Measurements from ENCODE around the gene UGT1A10.
"Not testable (repeated sequence)": the region's sequence is repeated elsewhere in the genome, so short reads cannot be mapped to it uniquely, and the experiment has no call there.

UGT1A10 gene

DNA sequence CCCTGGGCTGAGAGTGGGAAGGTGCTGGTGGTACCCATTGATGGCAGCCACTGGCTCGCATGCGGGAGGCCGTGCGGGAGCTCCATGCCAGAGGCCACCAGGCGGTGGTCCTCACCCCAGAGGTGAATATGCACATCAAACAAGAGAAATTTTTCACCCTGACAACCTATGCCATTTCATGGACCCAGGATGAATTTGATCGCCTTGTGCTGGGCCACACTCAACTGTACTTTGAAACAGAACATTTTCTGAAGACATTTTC is 111.0 kb downstream of the UGT1A10 start:
- FAIRE-seq, result no peak

DNA sequence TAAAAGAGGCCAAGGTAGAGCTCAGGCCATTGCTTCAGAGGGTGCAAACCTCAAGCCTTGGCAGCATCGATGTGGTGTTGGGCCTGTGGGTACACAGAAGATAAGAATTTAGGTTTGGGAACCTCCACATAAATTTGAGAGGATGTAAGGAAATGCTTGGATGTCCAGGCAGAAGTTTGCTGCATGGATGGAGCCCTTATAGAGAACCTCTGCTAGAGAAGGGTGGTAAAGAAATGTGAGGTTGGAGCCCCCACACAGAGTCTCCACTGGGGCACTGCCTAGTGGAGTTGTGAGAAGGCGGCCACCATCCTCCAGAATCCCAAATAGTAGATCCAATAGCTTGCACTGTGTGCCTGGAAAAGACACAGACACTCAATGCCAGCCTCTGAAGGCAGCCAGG is 114.4 kb downstream of the UGT1A10 start:
- DNase-seq (ENCODE audit: insufficient read length, low spot score); FAIRE-seq: not testable (repeated sequence)

More for the DNA sequence above, 111.0 kb downstream of the UGT1A10 start:
- TF ChIP-seq POLR2AphosphoS5 (IDR thresholded peaks at IDR 0.05; ENCODE audit: low read depth, low read length) (no peak), POLR2A (IDR thresholded peaks at IDR 0.05; ENCODE audit: low read depth, low read length) (no peak), SPI1 (IDR thresholded peaks at IDR 0.05; ENCODE audit: low read depth, low read length) (no peak), PAX5 (IDR thresholded peaks at IDR 0.05; ENCODE audit: insufficient read depth, low read length, severe bottlenecking) (no peak), TAF1 (IDR thresholded peaks at IDR 0.05; ENCODE audit: low read depth, low read length) (no peak), POU2F2 (IDR thresholded peaks at IDR 0.05; ENCODE audit: low read depth, low read length) (no peak)
- no peak for DNase-seq (ENCODE audit: insufficient read length, low spot score)

DNA sequence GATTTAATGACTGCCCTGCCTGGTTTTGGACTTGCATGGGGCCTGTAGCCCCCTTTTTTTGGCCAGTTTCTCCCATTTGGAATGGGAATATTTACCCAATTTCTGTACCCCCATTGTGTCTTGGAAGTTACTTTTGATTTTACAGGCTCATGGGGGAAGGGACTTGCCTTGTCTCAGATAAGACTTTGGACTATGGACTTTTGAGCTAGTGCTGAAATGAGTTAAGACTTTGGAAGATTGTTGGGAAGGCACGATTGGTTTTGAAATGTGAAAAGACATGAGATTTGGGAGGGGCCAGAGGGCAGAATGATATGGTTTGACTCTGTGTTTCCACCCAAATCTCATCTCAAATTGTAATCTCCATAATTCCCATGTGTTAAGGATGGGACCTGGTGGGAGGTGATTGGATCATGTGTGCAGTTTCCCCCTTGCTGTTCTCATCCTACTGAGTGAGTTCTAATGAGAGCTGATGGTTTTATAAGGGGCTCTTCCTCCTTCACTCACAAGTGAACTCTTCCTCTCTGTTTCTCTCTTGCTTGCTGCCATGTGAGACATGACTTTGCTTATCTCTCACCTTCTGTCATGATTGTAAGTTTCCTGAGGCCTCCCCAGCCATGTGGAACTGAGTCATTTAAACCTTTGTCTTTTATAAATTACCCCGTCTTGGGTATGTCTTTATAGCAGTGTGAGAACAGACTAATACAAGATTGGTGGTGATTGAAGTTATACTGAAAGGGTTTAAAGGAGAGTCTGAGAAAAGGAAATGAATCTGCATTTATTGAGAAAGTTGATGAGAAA is 115.2 kb downstream of the UGT1A10 start:
- FAIRE-seq, result not testable (repeated sequence)

DNA sequence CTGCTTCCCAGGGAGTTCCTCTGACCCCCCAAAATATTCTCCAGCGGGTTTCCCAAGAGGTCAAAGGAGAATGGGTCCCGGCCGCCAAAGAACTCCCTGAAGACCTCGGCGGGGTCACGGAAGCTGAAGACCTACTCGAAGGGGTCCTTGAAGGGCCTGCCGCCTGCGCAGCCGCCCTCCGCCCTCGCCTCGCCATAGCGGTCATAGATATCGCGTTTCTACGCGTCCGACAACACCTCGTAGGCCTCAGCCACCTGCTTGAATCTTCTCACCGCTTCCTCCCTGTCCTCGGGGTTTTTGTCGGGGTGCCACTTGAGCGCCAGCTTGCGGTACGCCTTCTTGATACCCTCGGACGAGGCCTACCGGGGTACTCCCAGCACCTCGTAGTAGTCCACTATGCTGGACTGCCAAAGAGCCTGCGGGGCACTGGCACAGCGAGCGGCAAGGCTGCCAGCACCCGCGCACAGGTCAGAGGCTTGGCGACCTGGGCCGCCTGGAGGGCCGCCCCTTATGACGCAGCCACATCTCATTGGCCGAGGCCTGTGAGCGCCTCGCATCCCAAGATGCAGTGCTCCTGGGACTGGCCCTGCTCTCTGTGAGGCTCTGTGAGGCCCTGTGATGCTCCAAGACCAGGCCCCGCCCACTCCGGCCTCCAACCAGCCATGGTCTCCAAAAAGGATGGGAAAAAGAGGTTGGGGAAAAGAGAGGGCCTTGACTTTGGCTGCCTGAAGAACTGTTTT is 118.8 kb downstream of the UGT1A10 start:
- DNase-seq (ENCODE audit: insufficient read length, low spot score) (no peak), FAIRE-seq (no peak)
- TF ChIP-seq SPI1 (IDR thresholded peaks at IDR 0.05; ENCODE audit: low read depth, low read length), result no peak
- no peak for TF ChIP-seq POLR2A (IDR thresholded peaks at IDR 0.05; ENCODE audit: low read depth, low read length)
- no peak for TF ChIP-seq POLR2AphosphoS5 (IDR thresholded peaks at IDR 0.05; ENCODE audit: low read depth, low read length)
- TF ChIP-seq POU2F2 (IDR thresholded peaks at IDR 0.05; ENCODE audit: low read depth, low read length), result no peak

More for the DNA sequence above, 115.2 kb downstream of the UGT1A10 start:
- DNase-seq (ENCODE audit: insufficient read length, low spot score), result not testable (repeated sequence)

DNA sequence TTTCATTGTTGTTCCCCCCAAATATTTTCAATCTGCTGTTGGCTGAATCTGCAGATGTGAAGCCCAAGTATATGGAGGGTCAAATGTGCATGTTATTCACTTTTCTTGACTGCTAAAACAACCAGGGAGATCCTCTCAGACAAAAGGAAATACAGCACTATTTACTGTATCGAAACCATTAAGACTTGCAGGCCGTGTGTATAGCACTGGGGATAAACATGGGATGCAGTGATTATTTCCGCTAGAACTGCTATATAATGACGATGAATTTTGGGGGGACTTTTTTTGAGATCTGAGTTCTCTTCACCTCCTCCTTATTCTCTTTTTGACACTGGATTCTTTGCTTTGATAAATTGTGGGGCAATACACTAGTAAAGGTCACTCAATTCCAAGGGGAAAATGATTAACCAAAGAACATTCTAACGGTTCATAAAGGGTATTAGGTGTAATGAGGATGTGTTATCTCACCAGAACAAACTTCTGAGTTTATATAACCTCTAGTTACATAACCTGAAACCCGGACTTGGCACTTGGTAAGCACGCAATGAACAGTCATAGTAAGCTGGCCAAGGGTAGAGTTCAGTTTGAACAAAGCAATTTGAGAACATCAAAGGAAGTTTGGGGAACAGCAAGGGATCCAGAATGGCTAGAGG is 120.3 kb downstream of the UGT1A10 start:
- DNase-seq (ENCODE audit: insufficient read length, low spot score) (no peak), FAIRE-seq (no peak)

DNA sequence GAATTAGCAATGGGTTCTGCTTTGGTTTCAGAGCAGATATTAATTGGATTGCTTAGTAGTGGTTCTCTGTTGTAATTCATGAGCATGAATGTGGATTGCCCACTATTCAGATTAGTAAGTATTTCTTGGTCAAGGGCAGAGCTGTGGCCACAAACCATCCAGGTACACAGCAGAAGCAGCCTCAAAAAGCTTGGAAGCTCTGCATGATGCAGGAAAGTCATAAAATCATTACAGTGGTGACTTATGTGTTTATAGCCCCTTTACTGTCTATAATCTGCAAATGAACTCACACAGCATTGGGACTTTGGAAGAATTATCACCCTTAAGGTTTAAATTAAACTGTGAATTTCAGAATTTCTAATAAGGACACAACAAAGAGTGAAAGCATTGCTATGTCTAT is 121.9 kb downstream of the UGT1A10 start:
- FAIRE-seq, result no peak
- TF ChIP-seq POLR2A (IDR thresholded peaks at IDR 0.05; ENCODE audit: low read depth, low read length), result no peak
- no peak for TF ChIP-seq PAX5 (IDR thresholded peaks at IDR 0.05; ENCODE audit: insufficient read depth, low read length, severe bottlenecking)
- TF ChIP-seq POU2F2 (IDR thresholded peaks at IDR 0.05; ENCODE audit: low read depth, low read length), result no peak
- TF ChIP-seq TAF1 (IDR thresholded peaks at IDR 0.05; ENCODE audit: low read depth, low read length), result no peak
- TF ChIP-seq POLR2AphosphoS5 (IDR thresholded peaks at IDR 0.05; ENCODE audit: low read depth, low read length), result no peak
- no peak for TF ChIP-seq SPI1 (IDR thresholded peaks at IDR 0.05; ENCODE audit: low read depth, low read length)
- DNase-seq (ENCODE audit: insufficient read length, low spot score), result no peak

More for the DNA sequence above, 120.3 kb downstream of the UGT1A10 start:
- no peak for TF ChIP-seq POLR2A (IDR thresholded peaks at IDR 0.05; ENCODE audit: low read depth, low read length)
- no peak for TF ChIP-seq PAX5 (IDR thresholded peaks at IDR 0.05; ENCODE audit: insufficient read depth, low read length, severe bottlenecking)
- TF ChIP-seq POU2F2 (IDR thresholded peaks at IDR 0.05; ENCODE audit: low read depth, low read length), result no peak
- no peak for TF ChIP-seq POLR2AphosphoS5 (IDR thresholded peaks at IDR 0.05; ENCODE audit: low read depth, low read length)
- no peak for TF ChIP-seq TAF1 (IDR thresholded peaks at IDR 0.05; ENCODE audit: low read depth, low read length)
- TF ChIP-seq SPI1 (IDR thresholded peaks at IDR 0.05; ENCODE audit: low read depth, low read length), result no peak

DNA sequence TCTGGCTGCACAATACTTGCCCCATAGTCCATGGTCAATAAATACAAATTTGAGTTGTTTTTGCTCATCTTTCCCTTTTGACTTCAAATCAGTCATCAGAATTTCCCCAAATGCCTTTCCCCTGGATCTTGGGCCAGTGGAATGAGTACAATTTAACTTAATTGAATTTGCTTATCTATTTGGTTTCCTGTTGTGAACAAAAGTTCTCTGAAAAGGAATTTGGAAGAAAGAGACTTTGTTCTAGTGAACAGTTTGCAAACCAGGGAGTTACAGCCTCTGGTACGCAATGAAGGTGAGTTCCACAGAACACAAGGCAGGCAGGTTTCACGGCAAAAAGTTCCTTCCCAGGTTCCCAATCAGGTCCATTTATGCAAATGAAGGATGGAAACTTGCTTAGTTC is 122.6 kb downstream of the UGT1A10 start:
- no peak for DNase-seq (ENCODE audit: insufficient read length, low spot score)
- TF ChIP-seq POLR2AphosphoS5 (IDR thresholded peaks at IDR 0.05; ENCODE audit: low read depth, low read length), result no peak
- no peak for TF ChIP-seq SPI1 (IDR thresholded peaks at IDR 0.05; ENCODE audit: low read depth, low read length)
- no peak for TF ChIP-seq TAF1 (IDR thresholded peaks at IDR 0.05; ENCODE audit: low read depth, low read length)
- no peak for TF ChIP-seq PAX5 (IDR thresholded peaks at IDR 0.05; ENCODE audit: insufficient read depth, low read length, severe bottlenecking)
- TF ChIP-seq POU2F2 (IDR thresholded peaks at IDR 0.05; ENCODE audit: low read depth, low read length), result no peak
- no peak for TF ChIP-seq POLR2A (IDR thresholded peaks at IDR 0.05; ENCODE audit: low read depth, low read length)
- no peak for FAIRE-seq

DNA sequence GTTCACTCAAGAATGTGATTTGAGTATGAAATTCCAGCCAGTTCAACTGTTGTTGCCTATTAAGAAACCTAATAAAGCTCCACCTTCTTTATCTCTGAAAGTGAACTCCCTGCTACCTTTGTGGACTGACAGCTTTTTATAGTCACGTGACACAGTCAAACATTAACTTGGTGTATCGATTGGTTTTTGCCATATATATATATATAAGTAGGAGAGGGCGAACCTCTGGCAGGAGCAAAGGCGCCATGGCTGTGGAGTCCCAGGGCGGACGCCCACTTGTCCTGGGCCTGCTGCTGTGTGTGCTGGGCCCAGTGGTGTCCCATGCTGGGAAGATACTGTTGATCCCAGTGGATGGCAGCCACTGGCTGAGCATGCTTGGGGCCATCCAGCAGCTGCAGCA is 123.8 kb downstream of the UGT1A10 start, which contains the start of gene UGT1A1:
Gene UGT1A1 (plus strand): TSS at position 228 of the 400 bp plus-strand sequence. CDS start 18 bp downstream, at position 246.
- TF ChIP-seq POLR2A (IDR thresholded peaks at IDR 0.05; ENCODE audit: low read depth, low read length) (no peak), SPI1 (IDR thresholded peaks at IDR 0.05; ENCODE audit: low read depth, low read length) (no peak), POU2F2 (IDR thresholded peaks at IDR 0.05; ENCODE audit: low read depth, low read length) (no peak), TAF1 (IDR thresholded peaks at IDR 0.05; ENCODE audit: low read depth, low read length) (no peak), POLR2AphosphoS5 (IDR thresholded peaks at IDR 0.05; ENCODE audit: low read depth, low read length) (no peak), PAX5 (IDR thresholded peaks at IDR 0.05; ENCODE audit: insufficient read depth, low read length, severe bottlenecking) (no peak)
- FAIRE-seq (no peak), DNase-seq (ENCODE audit: insufficient read length, low spot score) (no peak)

DNA sequence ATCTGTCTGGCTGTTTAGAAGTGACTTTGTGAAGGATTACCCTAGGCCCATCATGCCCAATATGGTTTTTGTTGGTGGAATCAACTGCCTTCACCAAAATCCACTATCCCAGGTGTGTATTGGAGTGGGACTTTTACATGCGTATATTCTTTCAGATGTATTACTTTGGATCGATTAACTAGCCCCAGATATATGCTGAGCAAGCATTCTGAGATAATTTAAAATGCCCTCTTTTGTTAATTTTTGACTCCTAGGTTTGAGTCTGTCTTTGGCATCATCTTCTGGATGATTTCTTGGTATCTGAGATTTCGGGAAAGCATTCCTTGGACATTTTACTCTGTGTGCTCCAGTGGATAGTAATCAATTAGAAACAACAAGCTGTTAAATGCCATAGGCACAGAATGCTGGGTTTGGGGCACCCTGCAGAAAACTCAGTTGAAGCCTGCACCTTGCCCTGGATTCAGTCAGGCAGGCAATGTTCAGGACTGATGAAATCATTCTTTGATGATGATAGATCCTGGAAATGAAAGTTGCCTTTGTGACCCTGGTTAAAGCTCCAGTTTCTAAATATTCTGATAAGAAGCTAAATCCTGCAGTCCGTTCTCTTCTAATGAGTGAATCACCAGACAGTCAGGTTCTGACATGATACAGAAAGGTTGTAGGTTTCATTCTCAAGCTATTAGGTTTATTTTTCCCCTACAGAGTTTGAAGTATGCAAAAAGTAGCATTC is 125.0 kb downstream of the UGT1A10 start:
- FAIRE-seq, result no peak
- no peak for DNase-seq (ENCODE audit: insufficient read length, low spot score)
- TF ChIP-seq POLR2A (IDR thresholded peaks at IDR 0.05; ENCODE audit: low read depth, low read length) (no peak), POLR2AphosphoS5 (IDR thresholded peaks at IDR 0.05; ENCODE audit: low read depth, low read length) (no peak), SPI1 (IDR thresholded peaks at IDR 0.05; ENCODE audit: low read depth, low read length) (no peak), POU2F2 (IDR thresholded peaks at IDR 0.05; ENCODE audit: low read depth, low read length) (no peak)
